HG03575 (cell line): Measurements from ENCODE around the gene CD163L1.

Experiments used
- ATAC-seq: cut with Tn5 transposase; IDR thresholded peaks from one replicate; pipeline ENCODE4 v1.9.1; 2021; ENCODE audit not compliant: unreplicated experiment, insufficient number of reproducible peaks, low FRiP score; ENCODE audit errors: extremely low read depth

Gene CD163L1

GRCh38 chr12:7431993-7432685 lies 11.8 kb downstream of the CD163L1 start:
- ATAC-seq = no peak

- ATAC-seq = no peak
Measured at GRCh38 chr12:7411343-7411742, 32.6 kb downstream of the CD163L1 start.

GRCh38 chr12:7404275-7404674 lies 39.7 kb downstream of the CD163L1 start:
- no peak for ATAC-seq

- ATAC-seq = no peak
Measured at GRCh38 chr12:7403466-7403865, 40.5 kb downstream of the CD163L1 start.

DNA sequence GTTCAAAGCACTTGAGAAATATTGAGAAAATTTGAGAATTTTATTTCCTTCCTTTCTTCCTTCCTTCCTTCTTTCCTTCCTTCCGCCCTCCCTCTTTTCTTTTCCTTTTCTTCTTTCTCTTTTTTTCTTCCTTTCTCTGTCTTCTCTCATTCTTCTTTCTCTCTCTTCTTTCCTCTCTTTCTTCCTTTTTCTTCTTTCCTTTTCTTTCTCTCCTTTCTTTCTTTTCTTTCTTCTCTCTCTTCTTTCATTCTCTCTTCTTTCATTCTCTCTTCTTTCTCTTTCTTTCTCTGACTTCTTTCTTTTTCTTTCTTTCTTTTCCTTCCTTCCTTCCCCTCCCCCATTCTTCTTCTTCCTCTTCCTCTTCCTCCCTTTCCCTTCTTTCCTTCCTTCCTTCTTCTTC lies 44.9 kb downstream of the CD163L1 start:
- ATAC-seq = no peak

DNA sequence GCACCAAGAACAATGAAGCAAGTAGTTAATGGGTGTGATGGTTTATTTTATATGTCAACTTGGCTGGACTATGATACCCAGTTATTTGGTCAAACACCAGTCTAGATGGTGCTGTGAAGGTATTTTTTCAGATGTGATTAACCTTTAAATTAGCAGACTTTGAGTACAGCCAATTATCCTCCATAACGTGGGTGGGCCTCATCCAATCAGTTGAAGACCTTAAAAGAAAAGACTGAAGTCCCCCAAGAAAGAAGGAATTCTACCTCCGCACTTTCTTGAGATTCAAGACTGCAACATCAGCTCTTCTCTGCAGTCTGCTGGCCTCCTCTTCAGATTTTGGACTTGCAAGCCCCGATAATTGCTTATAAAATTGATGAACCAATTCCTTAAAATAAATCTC lies 47.5 kb downstream of the CD163L1 start:
- ATAC-seq = no peak

GRCh38 chr12:7395950-7396349 lies 48.0 kb downstream of the CD163L1 start:
- ATAC-seq = no peak

DNA sequence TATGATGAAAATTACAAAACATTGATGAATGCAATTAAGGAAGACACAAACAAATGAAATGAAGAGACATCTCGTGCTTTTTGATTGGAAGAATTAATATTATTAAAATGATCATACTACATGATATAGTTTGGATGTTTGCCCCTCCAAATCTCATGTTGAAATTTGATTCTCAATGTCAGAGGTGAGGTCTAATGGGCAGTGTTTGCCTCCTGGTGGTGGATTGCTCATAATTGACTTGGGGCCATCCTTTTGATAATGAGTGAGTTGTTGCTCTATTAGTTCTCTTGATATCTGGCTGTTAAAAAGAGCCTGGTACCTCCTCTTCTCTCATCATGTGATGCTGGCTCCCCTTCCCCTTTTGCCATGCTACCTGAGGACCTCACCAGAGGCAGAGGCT lies 56.7 kb downstream of the CD163L1 start:
- no peak for ATAC-seq

GRCh38 chr12:7383157-7383556 lies 60.8 kb downstream of the CD163L1 start:
- no peak for ATAC-seq

DNA sequence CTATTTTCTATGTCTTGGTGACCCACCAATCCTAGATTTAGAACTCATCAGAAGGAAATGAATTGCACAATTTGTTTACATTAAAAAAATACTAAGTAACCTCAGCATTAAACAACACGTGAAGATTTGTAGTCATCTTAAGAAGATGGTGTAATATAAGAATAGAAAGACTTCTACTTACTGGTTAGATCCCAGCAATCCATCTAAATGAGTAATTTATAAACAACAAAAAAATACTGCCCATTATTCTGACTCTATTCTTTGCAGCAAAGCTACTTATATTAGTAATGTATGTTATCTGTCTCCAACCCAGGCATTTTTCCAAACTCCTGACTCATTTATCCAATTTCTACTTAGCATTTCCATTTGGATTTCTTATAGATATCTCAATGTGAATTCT lies 67.8 kb downstream of the CD163L1 start:
- no peak for ATAC-seq

DNA sequence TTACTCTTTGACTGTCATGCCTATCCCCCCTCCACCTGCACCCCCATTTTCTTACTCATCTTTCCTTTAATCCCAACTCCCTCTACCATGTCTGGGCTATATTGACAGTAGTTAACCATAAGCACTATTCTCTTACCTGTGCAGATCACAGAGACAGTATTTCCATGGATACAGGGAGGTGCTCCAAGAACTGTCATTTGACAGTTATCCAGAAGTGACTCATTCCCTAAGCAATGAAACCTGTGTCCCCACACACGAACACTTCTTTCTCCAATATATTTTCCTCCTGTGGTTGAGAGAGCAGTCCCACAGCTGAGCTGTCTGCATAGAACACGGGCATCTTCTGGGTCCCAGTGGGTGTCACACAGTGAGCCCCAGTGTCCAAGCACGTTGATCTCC lies 68.8 kb downstream of the CD163L1 start:
- no peak for ATAC-seq

- ATAC-seq = no peak
Measured at GRCh38 chr12:7374423-7375144, 69.4 kb downstream of the CD163L1 start.

GRCh38 chr12:7373226-7373625 lies 70.7 kb downstream of the CD163L1 start:
- no peak for ATAC-seq

DNA sequence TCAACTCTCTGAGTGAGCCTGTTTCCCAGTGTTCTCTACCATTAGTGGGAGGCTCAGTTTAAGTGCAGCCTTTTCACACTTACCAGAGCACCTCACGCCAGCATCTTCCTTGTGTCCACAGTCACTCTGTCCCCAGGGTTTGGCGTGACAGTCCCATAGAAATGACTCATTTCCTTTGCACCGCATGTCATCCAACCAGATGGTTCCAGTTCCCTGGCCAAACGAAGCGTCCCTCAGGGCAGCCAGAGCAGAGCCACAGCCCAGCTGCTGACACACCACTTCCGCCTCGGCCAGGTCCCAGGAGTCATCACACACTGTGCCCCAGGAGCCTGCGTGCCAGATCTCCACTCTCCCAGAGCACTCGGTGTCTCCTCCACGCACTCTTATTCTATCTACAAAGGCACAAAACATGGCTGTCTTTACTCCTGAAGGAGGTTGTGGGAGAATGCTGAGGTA lies 74.7 kb downstream of the CD163L1 start:
- no peak for ATAC-seq

GRCh38 chr12:7362734-7363133 lies 81.2 kb downstream of the CD163L1 start:
- no peak for ATAC-seq

GRCh38 chr12:7361265-7361664 lies 82.7 kb downstream of the CD163L1 start:
- ATAC-seq = no peak

DNA sequence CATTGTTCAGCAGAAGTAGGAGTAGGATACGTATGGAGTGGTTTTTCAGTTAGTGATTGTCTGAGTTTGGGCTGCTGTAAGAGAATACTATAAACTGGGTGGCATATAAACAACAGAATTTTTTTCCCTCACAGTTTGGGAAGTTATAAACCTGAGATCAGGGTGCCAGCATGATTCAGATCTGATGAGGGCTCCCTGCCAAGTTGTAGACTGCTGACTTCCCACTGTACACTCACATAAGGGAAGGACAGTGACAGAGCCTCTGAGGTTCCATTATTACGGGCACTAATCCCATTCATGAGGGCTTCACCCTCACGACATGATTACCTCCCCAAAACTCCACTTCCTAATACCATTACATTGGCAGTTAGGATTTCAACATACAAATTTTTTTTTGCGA lies 89.4 kb downstream of the CD163L1 start:
- no peak for ATAC-seq

GRCh38 chr12:7352661-7353060 lies 91.3 kb downstream of the CD163L1 start:
- ATAC-seq = no peak

- ATAC-seq = no peak
Measured at GRCh38 chr12:7351177-7351576, 92.8 kb downstream of the CD163L1 start.

DNA sequence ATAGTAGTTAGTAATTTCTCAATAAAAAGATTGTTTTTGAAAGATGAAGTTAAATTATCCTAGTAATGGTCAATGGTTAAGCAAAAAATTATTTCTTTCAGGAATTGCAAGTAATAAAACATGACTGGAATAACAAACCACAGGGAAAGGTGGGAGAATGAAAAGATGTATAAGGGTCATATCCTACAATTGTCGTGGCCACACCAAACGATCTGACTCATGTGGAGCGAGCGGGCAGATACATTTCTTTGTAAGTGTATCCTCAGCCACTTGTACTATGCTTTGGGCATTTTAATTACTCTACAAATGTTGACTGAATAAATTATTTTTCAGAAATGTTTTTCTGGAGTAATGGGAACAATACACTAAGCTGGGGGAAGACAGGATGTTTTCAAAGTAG lies 94.5 kb downstream of the CD163L1 start:
- ATAC-seq = no peak
